HG03097 (cell line): ENCODE results near the gene SHLD1.
"Not testable (repeated sequence)": the region's sequence is repeated elsewhere in the genome, so short reads cannot be mapped to it uniquely, and the experiment has no call there.

ENCODE experiments used
- ATAC-seq: cut with Tn5 transposase; IDR thresholded peaks from one replicate; pipeline ENCODE4 v1.9.1; 2021; ENCODE audit not compliant: unreplicated experiment, low FRiP score

Gene SHLD1, protein sequence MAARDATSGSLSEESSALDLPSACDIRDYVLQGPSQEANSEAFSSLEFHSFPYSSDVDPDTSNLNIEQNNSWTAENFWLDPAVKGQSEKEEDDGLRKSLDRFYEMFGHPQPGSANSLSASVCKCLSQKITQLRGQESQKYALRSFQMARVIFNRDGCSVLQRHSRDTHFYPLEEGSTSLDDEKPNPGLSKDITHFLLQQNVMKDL

GRCh38 chr20:5749952-5750779 lies at the start of gene SHLD1:
Gene SHLD1, plus strand, starts transcription at chr20:5750401. Its CDS starts 22,465 bp downstream, at chr20:5772866.
- peak; percentile 86 for ATAC-seq

- not testable (repeated sequence) for ATAC-seq
Measured at GRCh38 chr20:5702339-5702738, 47.9 kb upstream of the SHLD1 start.

DNA sequence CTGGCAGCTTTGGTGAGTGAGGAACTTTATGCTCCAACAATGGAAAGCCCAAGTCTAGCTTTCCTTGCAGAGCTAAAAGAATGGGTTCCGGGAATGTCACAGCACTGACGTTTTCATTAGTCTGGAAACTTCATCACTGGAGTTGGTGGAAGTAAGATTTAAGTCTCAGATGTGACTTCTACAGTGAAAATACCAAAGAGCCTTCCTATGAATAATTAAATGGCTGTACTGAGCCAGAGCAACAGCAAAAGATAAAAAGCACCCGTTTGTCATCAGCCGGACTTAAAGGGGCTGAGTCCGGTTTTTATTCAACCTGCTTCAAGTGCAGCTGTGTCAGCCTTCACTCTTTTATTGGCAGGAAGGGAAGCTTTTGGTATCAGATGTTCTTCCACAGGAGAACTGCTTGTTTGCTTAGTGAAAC lies 46.5 kb upstream of the SHLD1 start:
- no peak for ATAC-seq

DNA sequence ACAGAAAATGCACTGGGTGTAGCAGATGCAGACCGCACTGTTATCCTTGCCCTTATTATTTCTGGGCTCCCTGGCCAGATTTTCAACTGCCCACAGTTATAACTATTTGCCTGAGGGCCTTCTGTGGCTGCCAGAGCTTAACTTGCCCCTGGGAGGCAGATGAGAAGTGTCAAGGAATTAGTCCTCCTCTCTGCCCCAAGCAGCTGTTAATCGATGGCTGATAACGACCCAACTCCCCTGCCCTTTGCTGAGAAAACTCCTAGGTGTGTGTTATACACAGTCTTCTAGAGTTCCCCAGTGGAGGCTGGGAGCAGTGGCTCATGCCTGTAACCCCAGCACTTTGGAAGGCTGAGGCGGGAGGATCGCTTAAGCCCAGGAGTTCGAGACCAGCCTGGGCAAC lies 44.4 kb upstream of the SHLD1 start:
- ATAC-seq: no peak

DNA sequence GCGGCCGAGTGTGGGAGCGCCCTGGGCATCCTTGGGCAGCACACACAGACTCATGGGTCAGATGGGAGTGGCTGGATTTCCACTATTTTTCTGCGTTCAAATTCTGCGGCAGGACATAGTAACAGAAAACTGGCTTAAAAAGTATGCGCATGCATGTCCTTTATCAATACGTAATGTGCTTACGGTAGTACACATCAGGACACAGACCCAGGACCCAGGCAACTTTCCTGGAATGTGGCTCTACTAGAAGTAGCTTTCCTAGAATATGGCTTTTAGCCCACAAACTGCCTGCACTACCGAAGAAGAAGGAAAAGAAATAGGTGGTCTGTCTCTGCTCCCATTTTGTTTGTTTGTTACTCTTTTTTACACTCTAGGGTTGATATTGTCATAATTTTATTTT lies 43.4 kb upstream of the SHLD1 start:
- no peak for ATAC-seq

- no peak for ATAC-seq
Measured at GRCh38 chr20:5710551-5710950, 39.6 kb upstream of the SHLD1 start.

GRCh38 chr20:5714261-5715041 lies 35.8 kb upstream of the SHLD1 start:
- no peak for ATAC-seq

- ATAC-seq: no peak
Measured at GRCh38 chr20:5715071-5715841, 34.9 kb upstream of the SHLD1 start.

DNA sequence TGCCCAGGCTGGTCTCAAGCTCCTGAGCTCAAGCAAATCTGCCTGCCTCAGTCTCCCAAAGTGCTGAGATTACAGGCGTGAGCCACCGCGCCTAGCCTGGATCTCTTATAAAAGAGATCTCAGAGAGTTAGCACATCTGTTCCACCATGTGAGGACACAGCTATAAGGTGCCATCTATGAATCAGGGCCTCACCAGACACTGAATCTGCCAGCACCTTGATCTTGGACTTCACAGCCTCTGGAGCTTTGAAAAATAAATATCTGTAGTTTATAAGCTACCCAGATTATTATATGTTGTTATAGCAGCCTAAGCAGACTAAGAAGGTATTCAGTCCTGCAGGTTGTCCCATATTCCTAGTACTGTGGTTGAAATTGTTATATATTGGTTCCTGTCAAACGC lies 33.2 kb upstream of the SHLD1 start:
- ATAC-seq: no peak

DNA sequence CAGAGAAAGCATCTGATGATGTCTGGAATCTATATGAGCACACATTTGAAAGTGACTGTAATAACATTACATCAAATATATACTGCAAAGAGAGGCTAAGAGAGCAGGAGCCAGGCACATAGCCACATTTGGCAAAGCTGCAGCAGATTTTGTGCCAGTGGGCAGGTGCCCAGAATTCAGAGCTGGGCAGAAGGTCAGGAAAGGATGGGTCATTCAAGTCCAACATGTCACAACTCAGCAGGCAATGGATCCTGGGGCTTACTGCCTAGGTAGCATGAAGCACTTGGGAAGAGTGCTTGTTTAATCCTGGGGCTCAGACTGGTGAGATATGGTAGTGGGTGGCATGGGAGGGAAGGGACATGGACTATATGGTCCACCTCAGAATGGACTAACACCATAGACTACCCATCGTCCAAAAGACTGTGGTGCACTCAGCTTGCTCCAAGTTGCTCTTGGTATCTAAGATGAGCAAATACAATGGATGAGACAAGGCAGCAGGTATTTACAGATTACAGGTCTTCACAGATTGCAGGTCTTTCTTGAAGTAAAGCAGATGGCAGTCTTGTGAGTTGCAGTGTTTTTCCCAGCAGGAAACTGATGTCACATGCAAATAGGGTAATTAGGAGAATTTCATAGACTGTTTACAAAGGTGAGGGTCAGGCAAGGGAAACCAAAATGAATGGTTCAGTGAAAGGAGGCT lies 31.2 kb upstream of the SHLD1 start:
- no peak for ATAC-seq

- no peak for ATAC-seq
Measured at GRCh38 chr20:5719861-5720403, 30.3 kb upstream of the SHLD1 start.

GRCh38 chr20:5720696-5721095 lies 29.5 kb upstream of the SHLD1 start:
- ATAC-seq: no peak

- ATAC-seq: not testable (repeated sequence)
Measured at GRCh38 chr20:5721356-5721755, 28.8 kb upstream of the SHLD1 start.

- no peak for ATAC-seq
Measured at GRCh38 chr20:5722927-5723326, 27.3 kb upstream of the SHLD1 start.

DNA sequence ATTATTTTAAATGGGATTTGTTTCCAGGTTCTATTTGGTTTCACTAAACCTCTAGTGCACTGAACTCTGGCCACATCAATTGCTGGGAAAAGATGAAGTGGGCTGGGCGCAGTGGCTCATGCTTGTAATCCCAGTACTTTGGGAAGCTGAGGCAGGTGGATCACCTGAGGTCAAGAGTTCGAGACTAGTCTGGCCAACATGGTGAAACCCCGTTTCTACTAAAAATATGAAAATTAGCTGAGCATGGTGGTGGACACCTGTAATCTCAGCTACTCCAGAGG lies 25.1 kb upstream of the SHLD1 start:
- ATAC-seq: not testable (repeated sequence)

DNA sequence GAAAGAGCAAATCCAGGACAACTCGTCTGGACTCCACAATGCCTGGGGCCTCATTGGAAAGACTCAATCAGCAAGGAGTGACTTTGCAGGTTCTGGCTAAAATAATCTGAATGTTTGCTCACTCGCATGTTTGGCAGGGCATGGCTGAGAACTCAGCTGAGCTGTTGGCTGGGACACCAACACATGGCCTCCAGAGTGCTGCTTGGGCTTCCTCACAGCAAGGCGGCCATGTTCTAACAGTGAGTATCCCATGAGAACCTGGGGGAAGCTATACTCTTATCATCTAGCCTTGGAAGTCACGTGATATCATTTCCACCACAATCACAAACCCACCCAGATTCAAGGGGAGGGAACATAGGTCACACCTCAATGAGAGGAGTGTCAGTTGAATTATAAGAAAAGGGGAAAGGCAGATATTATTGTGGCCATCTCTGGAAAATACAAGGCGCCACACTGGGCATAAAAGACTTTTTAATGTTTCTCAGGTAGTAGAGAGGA lies 23.1 kb upstream of the SHLD1 start:
- no peak for ATAC-seq

GRCh38 chr20:5729348-5729747 lies 20.9 kb upstream of the SHLD1 start:
- no peak for ATAC-seq

- ATAC-seq: no peak
Measured at GRCh38 chr20:5730131-5730530, 20.1 kb upstream of the SHLD1 start.

- no peak for ATAC-seq
Measured at GRCh38 chr20:5731753-5732366, 18.3 kb upstream of the SHLD1 start.
